K562 (cell line): ENCODE measurements around the gene AGPAT2. TPM values are rescaled to one million over a fixed set of nuclear protein-coding genes. Genes with fewer than 3 reads are reported as not detected.

Source experiments
- ARHGAP35 ChIP-seq: fragments of 450-650 bp; IDR thresholded peaks from 2 replicates; pipeline ENCODE4 v1.6.1; 2018; ENCODE audit not compliant: partially characterized antibody
- ELF4 ChIP-seq: fragments of 450-650 bp; formaldehyde crosslinking; IDR thresholded peaks from 2 replicates; pipeline ENCODE4 v1.4.0; 2022; ENCODE audit warnings: missing genetic modification characterization
- HDAC1 ChIP-seq, 2 experiments: fragments of 450-650 bp; IDR thresholded peaks; 2 replicates each; pipeline ENCODE4 v1.6.1; 2016 to 2017; ENCODE audit warnings: inconsistent platforms in 1 of 2, mild to moderate bottlenecking in 1 of 2, moderate library complexity in 1 of 2
- HDGF ChIP-seq: fragments of 450-650 bp; IDR thresholded peaks from 2 replicates; pipeline ENCODE4 v1.6.1; 2016
- MCM2 ChIP-seq: fragments of 450-650 bp; IDR thresholded peaks from 2 replicates; pipeline ENCODE4 v1.6.1; 2017; ENCODE audit warnings: low read depth, mild to moderate bottlenecking
- MCM7 ChIP-seq, 2 experiments: fragments of 450-650 bp; IDR thresholded peaks; 2 replicates each; pipeline ENCODE4 v1.6.1; 2016 to 2018
- MLLT1 ChIP-seq, 2 experiments: fragments of 450-650 bp; IDR thresholded peaks; 2 replicates each; pipeline ENCODE4 v1.6.1; 2016
- MNT ChIP-seq, 2 experiments: fragments of 450-650 bp; conservative IDR thresholded peaks; 2 replicates each; pipeline ENCODE4 v1.6.1; 2017; ENCODE audit warnings: mild to moderate bottlenecking in 2 of 2, moderate library complexity in 2 of 2
- NCOA4 ChIP-seq: fragments of 450-650 bp; IDR thresholded peaks from 2 replicates; pipeline ENCODE4 v1.6.1; 2018; ENCODE audit warnings: mild to moderate bottlenecking; ENCODE audit not compliant: partially characterized antibody
- NFRKB ChIP-seq: fragments of 450-650 bp; IDR thresholded peaks from 2 replicates; pipeline ENCODE4 v1.6.1; 2016; ENCODE audit warnings: low read depth
- RB1 ChIP-seq: fragments of 450-650 bp; IDR thresholded peaks from 2 replicates; pipeline ENCODE4 v1.6.1; 2017; ENCODE audit warnings: low read depth, mild to moderate bottlenecking
- SIN3A ChIP-seq, 2 experiments: fragments of 150-350 bp in 1 of 2; IDR thresholded peaks; 2 replicates each; pipeline ENCODE4 v1.6.1; 2011 to 2016; ENCODE audit warnings: borderline replicate concordance in 2 of 2, low read depth in 2 of 2, low read length in 2 of 2, mild to moderate bottlenecking in 2 of 2, moderate library complexity in 2 of 2; ENCODE audit not compliant: control insufficient read depth in 1 of 2
- SMARCA4 ChIP-seq: fragments of 450-650 bp; IDR thresholded peaks from 2 replicates; pipeline ENCODE4 v1.6.1; 2016
- TOE1 ChIP-seq, 2 experiments: fragments of 450-650 bp in 1 of 2; sonication (generic) in 1 of 2; formaldehyde crosslinking in 1 of 2; IDR thresholded peaks; 2 replicates each; pipeline versions ENCODE4 v1.7.1 to v1.8.0; 2016 to 2022; ENCODE audit warnings: borderline replicate concordance in 2 of 2, mild to moderate bottlenecking in 2 of 2, antibody characterized with exemption in 1 of 2, inconsistent platforms in 1 of 2, low read depth in 1 of 2, missing genetic modification reagents in 1 of 2, moderate library complexity in 1 of 2
- ZNF143 ChIP-seq: sonication (generic); formaldehyde crosslinking; IDR thresholded peaks from 2 replicates; pipeline ENCODE4 v1.9.0; 2022; ENCODE audit warnings: mild to moderate bottlenecking, missing genetic modification reagents
- ZNF507 ChIP-seq: conservative IDR thresholded peaks from 2 replicates; pipeline ENCODE4 v1.6.1; 2017; ENCODE audit warnings: missing genetic modification characterization, missing compliant biosample characterization
- ZNF584 ChIP-seq: fragments of 200-800 bp; sonication (Bioruptor generic); IDR thresholded peaks from 2 replicates; pipeline ENCODE4 v1.6.1; 2016; ENCODE audit warnings: low read depth, mild to moderate bottlenecking, missing genetic modification characterization, missing compliant biosample characterization
- polyA plus RNA-seq, 8 experiments: library from polyadenylated mRNA; depleted of rRNA in 4 of 8; stranded (reverse) in 5 of 8; unstranded in 3 of 8; fragments of >200 nt; fragmentation: Nextera tagmentation in 2 of 8; fragmentation: Illumina TruSeq in 1 of 8; extraction: Ambion mirVana in 2 of 8; extraction: Trizol in 1 of 8; gene quantifications; 2 replicates each; pipeline versions ENCODE4 v1.2.1 to v1.2.3, GENCODE V29; 2011 to 2014; ENCODE audit warnings: inconsistent platforms in 1 of 8, missing spikeins in 1 of 8
- total RNA-seq, 7 experiments: library from RNA; depleted of rRNA in 6 of 7; stranded (reverse); fragments of >200 nt in 6 of 7; fragmentation: Illumina TruSeq in 2 of 7; extraction: Trizol in 2 of 7; gene quantifications; 2 replicates each; pipeline versions ENCODE4 v1.2.1 to v1.2.3, GENCODE V29; 2011 to 2021; ENCODE audit warnings: low replicate concordance in 1 of 7
- TF ChIP-seq, protein P1 (sequence below): fragments of 450-650 bp; IDR thresholded peaks from 2 replicates; pipeline ENCODE4 v1.6.1; 2016
- TF ChIP-seq, protein P2 (sequence below): sonication (generic); formaldehyde crosslinking; IDR thresholded peaks from 2 replicates; pipeline ENCODE4 v1.9.0; 2022; ENCODE audit warnings: mild to moderate bottlenecking, missing genetic modification reagents

Gene AGPAT2
- total and polyA plus RNA-seq, 9 of the 15 experiments (the other 6 are each of a cell fraction or from before 2014, with no cell fraction given): 0.13 to 54.5 (median 23.9) TPM

- TF ChIP-seq TOE1 (IDR thresholded peaks at IDR 0.05; ENCODE audit: borderline replicate concordance): no peak; the same call in 1 of the 2 replicates
- TF ChIP-seq TOE1 (CRISPR knock-in tag; IDR thresholded peaks at IDR 0.05; ENCODE audit: borderline replicate concordance, low read depth): peak; percentile 80; the same call in 1 of the 2 replicates
- TF ChIP-seq, protein P1, sequence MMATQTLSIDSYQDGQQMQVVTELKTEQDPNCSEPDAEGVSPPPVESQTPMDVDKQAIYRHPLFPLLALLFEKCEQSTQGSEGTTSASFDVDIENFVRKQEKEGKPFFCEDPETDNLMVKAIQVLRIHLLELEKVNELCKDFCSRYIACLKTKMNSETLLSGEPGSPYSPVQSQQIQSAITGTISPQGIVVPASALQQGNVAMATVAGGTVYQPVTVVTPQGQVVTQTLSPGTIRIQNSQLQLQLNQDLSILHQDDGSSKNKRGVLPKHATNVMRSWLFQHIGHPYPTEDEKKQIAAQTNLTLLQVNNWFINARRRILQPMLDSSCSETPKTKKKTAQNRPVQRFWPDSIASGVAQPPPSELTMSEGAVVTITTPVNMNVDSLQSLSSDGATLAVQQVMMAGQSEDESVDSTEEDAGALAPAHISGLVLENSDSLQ: 0 out of 2 replicates have a peak, but pooled peaks have one; percentile 3
- TF ChIP-seq RB1: peak; percentile 9; the same call in 1 of the 2 replicates
- 0 out of 2 replicates have a peak, but pooled peaks have one; percentile 13 for TF ChIP-seq SMARCA4
- 0 out of 2 replicates have a peak, but pooled peaks have one; percentile 34 for TF ChIP-seq ZNF143 (CRISPR knock-in tag)
- peak; percentile 3 for TF ChIP-seq NCOA4
- TF ChIP-seq ARHGAP35: peak; percentile 83
- no peak for TF ChIP-seq ZNF584
- peak; percentile 86 for TF ChIP-seq NFRKB
- TF ChIP-seq, protein P2, sequence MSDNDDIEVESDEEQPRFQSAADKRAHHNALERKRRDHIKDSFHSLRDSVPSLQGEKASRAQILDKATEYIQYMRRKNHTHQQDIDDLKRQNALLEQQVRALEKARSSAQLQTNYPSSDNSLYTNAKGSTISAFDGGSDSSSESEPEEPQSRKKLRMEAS (CRISPR knock-in tag): peak; percentile 80
- TF ChIP-seq MCM2: no peak
- TF ChIP-seq HDGF: peak; percentile 99
- 0 out of 4 replicates have a peak, but pooled peaks of 1 of the 2 experiments have one; percentile 18 for TF ChIP-seq MNT (conservative IDR thresholded peaks at IDR 0.05)
- peak; percentile 74 to 79; a peak in 2 of 4 replicates for TF ChIP-seq MLLT1 (IDR thresholded peaks at IDR 0.05)
- peak in 1 of 2 experiments; percentile 47; a peak in 1 of 4 replicates for TF ChIP-seq HDAC1 (IDR thresholded peaks at IDR 0.05)
- 0 out of 4 replicates have a peak, but pooled peaks of 1 of the 2 experiments have one; percentile 39 for TF ChIP-seq MCM7 (IDR thresholded peaks at IDR 0.05)
- TF ChIP-seq SIN3A (IDR thresholded peaks at IDR 0.05; ENCODE audit: borderline replicate concordance in 2 of 2, control insufficient read depth in 1 of 2, low read depth in 2 of 2, low read length in 2 of 2): no peak
- no peak for TF ChIP-seq ZNF507
- peak; percentile 88; the same call in 1 of the 2 replicates for TF ChIP-seq ELF4 (CRISPR knock-in tag)
Observed at GRCh38 chr9:136631038-136632000, 55.9 kb downstream of the AGPAT2 start (continued).
